GM23338 (cell line): ENCODE measurements around the gene ADGRL3. TPM values are rescaled to one million over a fixed set of nuclear protein-coding genes. Genes with fewer than 3 reads are reported as not detected.

Experiments
- ATAC-seq: fragments of 200-7000 bp; cut with Tn5 transposase; 3 replicates; pipeline ENCODE4 v1.9.1; 2020
- DNase-seq: peaks from one replicate; pipeline ENCODE4 v3.0.0-alpha.2; 2015; ENCODE audit warnings: low spot score
- H2AFZ ChIP-seq: fragments of 200-600 bp; sonication (generic); 2 replicates; pipeline ENCODE4 v1.8.0; 2016; ENCODE audit warnings: antibody characterized with exemption, mild to moderate bottlenecking, moderate library complexity
- H3F3A ChIP-seq: fragments of 200-600 bp; sonication (generic); replicated peaks from 2 replicates; pipeline ENCODE4 v1.8.0; 2017; ENCODE audit warnings: antibody characterized with exemption, mixed run types, low read depth
- H3K27ac ChIP-seq: fragments of 200-600 bp; sonication (generic); 2 replicates; pipeline ENCODE4 v1.6.1; 2016; ENCODE audit warnings: low read depth
- H3K27me3 ChIP-seq: fragments of 200-600 bp; sonication (generic); 2 replicates; pipeline ENCODE4 v1.8.0; 2016; ENCODE audit warnings: mild to moderate bottlenecking, mixed run types, moderate library complexity; ENCODE audit not compliant: insufficient read depth
- H3K36me3 ChIP-seq: fragments of 200-600 bp; sonication (generic); 2 replicates; pipeline ENCODE4 v1.8.0; 2016; ENCODE audit warnings: mild to moderate bottlenecking; ENCODE audit not compliant: insufficient read depth
- H3K4me1 ChIP-seq: fragments of 200-600 bp; sonication (generic); 2 replicates; pipeline ENCODE4 v1.8.0; 2016; ENCODE audit warnings: mild to moderate bottlenecking, moderate library complexity; ENCODE audit not compliant: insufficient read depth
- H3K4me2 ChIP-seq: fragments of 200-600 bp; sonication (generic); 2 replicates; pipeline ENCODE4 v1.7.1; 2017; ENCODE audit warnings: mixed run types
- H3K4me3 ChIP-seq: fragments of 200-600 bp; sonication (generic); 2 replicates; pipeline ENCODE4 v1.6.1; 2016; ENCODE audit warnings: mixed run types
- H3K79me2 ChIP-seq: fragments of 200-600 bp; sonication (generic); replicated peaks from 2 replicates; pipeline ENCODE4 v1.8.0; 2017; ENCODE audit warnings: mild to moderate bottlenecking; ENCODE audit not compliant: insufficient read depth
- H3K9me2 ChIP-seq: fragments of 200-600 bp; sonication (generic); 2 replicates; pipeline ENCODE4 v1.8.0; 2017; ENCODE audit not compliant: insufficient read depth
- H4K20me1 ChIP-seq: fragments of 200-600 bp; sonication (generic); replicated peaks from 2 replicates; pipeline ENCODE4 v1.8.0; 2017; ENCODE audit warnings: mild to moderate bottlenecking; ENCODE audit not compliant: insufficient read depth
- H3K27ac Mint-ChIP-seq: 2 replicates; pipeline ENCODE4 v1.8.0; 2020; ENCODE audit warnings: inconsistent platforms, mild to moderate bottlenecking, moderate library complexity, mixed read lengths
- H3K27me3 Mint-ChIP-seq: 3 replicates; pipeline ENCODE4 v1.8.0; 2022; ENCODE audit warnings: low read depth, mild to moderate bottlenecking, moderate library complexity, mixed read lengths, inconsistent platforms; ENCODE audit not compliant: insufficient read depth, poor library complexity
- H3K36me3 Mint-ChIP-seq: 3 replicates; pipeline ENCODE4 v1.8.0; 2021; ENCODE audit warnings: low read depth, mild to moderate bottlenecking, inconsistent platforms, moderate library complexity, mixed read lengths
- H3K4me1 Mint-ChIP-seq: 3 replicates; pipeline ENCODE4 v1.8.0; 2020; ENCODE audit warnings: mild to moderate bottlenecking, inconsistent platforms, mixed read lengths
- H3K4me3 Mint-ChIP-seq: 3 replicates; pipeline ENCODE4 v1.8.0; 2021; ENCODE audit warnings: moderate library complexity, mild to moderate bottlenecking, inconsistent platforms, mixed read lengths
- H3K9me3 Mint-ChIP-seq: 3 replicates; pipeline ENCODE4 v1.8.0; 2020; ENCODE audit warnings: moderate library complexity, mild to moderate bottlenecking, inconsistent platforms, mixed read lengths
- CTCF ChIP-seq, 2 experiments: fragments of 200-600 bp in 1 of 2; sonication (generic) in 1 of 2; conservative IDR thresholded peaks; 2 replicates each; pipeline versions ENCODE4 v1.5.1 to v1.6.1; 2016 to 2017; ENCODE audit warnings: antibody characterized with exemption in 2 of 2, low read depth in 2 of 2, mild to moderate bottlenecking in 2 of 2, moderate library complexity in 1 of 2
- ETS1 ChIP-seq: IDR thresholded peaks from 2 replicates; pipeline ENCODE4 v1.6.1; 2016; ENCODE audit warnings: antibody characterized with exemption
- EZH2phosphoT487 ChIP-seq: fragments of 200-600 bp; sonication (generic); IDR thresholded peaks from one replicate; pipeline ENCODE4 v1.8.1; 2018; ENCODE audit warnings: antibody characterized with exemption; ENCODE audit not compliant: unreplicated experiment
- NANOG ChIP-seq: IDR thresholded peaks from 2 replicates; pipeline ENCODE4 v1.6.1; 2016; ENCODE audit warnings: antibody characterized with exemption, borderline replicate concordance
- REST ChIP-seq: IDR thresholded peaks from one replicate; pipeline ENCODE4 v1.6.1; 2018; ENCODE audit warnings: antibody characterized with exemption; ENCODE audit not compliant: unreplicated experiment
- STAT1 ChIP-seq: IDR thresholded peaks from one replicate; pipeline ENCODE4 v1.6.1; 2016; ENCODE audit warnings: antibody characterized with exemption; ENCODE audit not compliant: unreplicated experiment
- ZNF114 ChIP-seq: fragments of 250-450 bp; sonication (Bioruptor Pico); IDR thresholded peaks from 2 replicates; pipeline ENCODE4 v1.5.0; 2020; ENCODE audit warnings: mild to moderate bottlenecking, moderate library complexity
- ZNF462 ChIP-seq: fragments of 250-450 bp; sonication (Bioruptor Pico); IDR thresholded peaks from 2 replicates; pipeline ENCODE4 v1.5.0; 2020; ENCODE audit warnings: mild to moderate bottlenecking, moderate library complexity
- polyA plus RNA-seq: library from polyadenylated mRNA; unstranded; fragments of >200 nt; fragmentation: Nextera tagmentation; extraction: Ambion mirVana; gene quantifications from 2 replicates; pipeline ENCODE4 v1.2.1, GENCODE V29; 2016
- total RNA-seq: library from RNA; depleted of rRNA; stranded (reverse); fragments of >200 nt; shearing (Covaris generic); gene quantifications from 2 replicates; pipeline ENCODE4 v1.2.3, GENCODE V29; 2014

ADGRL3 gene
- total and polyA plus RNA-seq, 2 experiments from 2014 or later = 9.7 to 16.5 TPM

- Histone ChIP-seq H3K4me1 (no peaks in the 10 kb centered on the region), H3K27me3 (no peaks in the 10 kb centered on the region), H4K20me1 (no peaks in the 10 kb centered on the region), H3K9me2 (0 out of 2 replicates have a peak, but pooled peaks cover 5% of the 10 kb centered on the region), H3K79me2 (no peaks in the 10 kb centered on the region), H2AFZ (no peak overlapping the region), H3K4me2 (no peak overlapping the region), H3K36me3 (no peaks in the 10 kb centered on the region), H3F3A (no peaks in the 10 kb centered on the region), H3K27ac (no peak overlapping the region), H3K4me3 (no peak overlapping the region)
- H3K36me3 Mint-ChIP-seq = peaks cover 5% of the 10 kb centered on the region; the same call in 1 of the 3 replicates
- H3K4me3 Mint-ChIP-seq = no peak overlapping the region
- ATAC-seq = no peak
- no peak for TF ChIP-seq NANOG
- no peak for TF ChIP-seq ETS1
- no peak for TF ChIP-seq ZNF462 (CRISPR knock-in tag)
- TF ChIP-seq CTCF (conservative IDR thresholded peaks at IDR 0.05; ENCODE audit: low read depth in 2 of 2) = no peak
- no peak for TF ChIP-seq STAT1
- TF ChIP-seq ZNF114 (CRISPR knock-in tag) = no peak
- no peak for TF ChIP-seq REST
- TF ChIP-seq EZH2phosphoT487 = no peak
- peaks cover 6% of the 10 kb centered on the region for H3K27me3 Mint-ChIP-seq
- peaks cover 13% of the 10 kb centered on the region for H3K9me3 Mint-ChIP-seq
- DNase-seq = no peak
- H3K27ac Mint-ChIP-seq = no peak overlapping the region
- no peaks in the 10 kb centered on the region for H3K4me1 Mint-ChIP-seq
Measured at GRCh38 chr4:62087706-62088105, 887.6 kb downstream of the ADGRL3 start.
